ENCODE data around the gene MAK. TPM values are rescaled to one million over a fixed set of nuclear protein-coding genes. Genes with fewer than 3 reads are reported as not detected.

MAK gene
- total RNA-seq, 2 experiments from 2014 or later: 0.05 TPM; not detected in 1

DNA sequence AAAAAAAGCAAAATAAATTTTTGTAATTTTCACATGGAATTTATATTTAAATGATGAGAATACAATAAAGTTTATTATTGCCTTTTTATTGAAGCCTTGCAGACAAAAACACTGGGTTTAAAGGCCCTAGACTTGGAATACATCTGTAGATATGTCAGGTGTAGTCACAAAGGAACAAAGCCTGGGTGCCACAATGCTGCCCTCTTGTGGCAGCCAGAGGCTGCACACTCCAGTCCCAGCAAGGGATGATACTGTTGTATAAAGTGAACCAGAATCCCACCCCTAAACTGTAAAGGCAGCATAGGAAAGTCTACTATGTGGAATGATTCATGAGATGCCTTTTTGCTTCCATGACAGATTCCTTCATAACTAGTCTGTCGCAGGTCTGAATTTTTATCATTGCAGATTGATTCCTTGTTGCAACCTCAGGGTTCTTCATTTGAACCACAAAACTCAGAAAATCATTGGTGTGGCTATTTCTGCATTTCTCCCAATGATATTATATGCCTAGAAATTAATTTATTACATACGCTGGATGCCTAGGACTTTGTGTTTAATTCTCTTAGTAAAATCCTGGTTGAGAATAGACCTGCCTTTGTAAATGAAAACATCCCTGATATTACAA lies 37.0 kb downstream of the MAK start:
- Mint-ChIP-seq H3K9me3 (ENCODE audit: insufficient read depth) (no peaks in the 10 kb centered on the region), H3K4me3 (no peak overlapping the region), H3K4me1 (ENCODE audit: low read depth) (no peaks in the 10 kb centered on the region), H3K27me3 (ENCODE audit: low read depth) (no peaks in the 10 kb centered on the region), H3K36me3 (ENCODE audit: low read depth) (no peaks in the 10 kb centered on the region), H3K27ac (no peak overlapping the region)
- ATAC-seq (peak; percentile 95), DNase-seq (peak; percentile 76)
- CTCF ChIA-PET: interaction anchor here (0.7 to 3.5 kb wide), 28 partner anchors 10 to 694 kb away, joined by 3 to 59 read pairs (median 4); no protein-coding TSS in a partner anchor
- POLR2A ChIA-PET: no interaction called here

DNA sequence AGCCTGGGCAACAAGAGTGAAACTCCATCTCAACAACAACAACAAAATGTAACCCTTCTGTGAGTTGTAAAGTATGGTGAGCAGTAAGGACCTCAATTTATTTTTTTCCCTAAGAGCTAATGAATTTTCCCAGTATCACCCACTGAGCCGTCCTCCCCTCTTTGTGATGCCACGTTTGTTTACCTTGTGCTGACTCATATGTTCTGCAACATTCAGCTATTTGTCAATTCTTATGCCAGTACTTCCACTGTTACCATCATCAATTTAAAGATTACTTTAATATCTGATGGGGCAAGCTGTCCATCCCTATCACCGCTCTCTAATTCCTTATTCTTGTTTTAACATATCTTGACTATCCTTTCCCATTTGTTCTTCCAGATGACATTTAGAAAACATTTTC lies 37.5 kb downstream of the MAK start:
- no peak for DNase-seq
- Mint-ChIP-seq H3K9me3 (ENCODE audit: insufficient read depth) (no peaks in the 10 kb centered on the region), H3K4me3 (no peak overlapping the region), H3K27ac (no peak overlapping the region), H3K4me1 (ENCODE audit: low read depth) (no peaks in the 10 kb centered on the region), H3K36me3 (ENCODE audit: low read depth) (no peaks in the 10 kb centered on the region), H3K27me3 (ENCODE audit: low read depth) (no peaks in the 10 kb centered on the region)
- CTCF ChIA-PET: interaction anchor here (0.7 to 3.5 kb wide), 11 partner anchors 18 to 336 kb away, joined by 3 to 59 read pairs (median 4); partner anchors contain the start of genes C6orf52 and PAK1IP1
- POLR2A ChIA-PET: no interaction called here
- no peak for ATAC-seq

DNA sequence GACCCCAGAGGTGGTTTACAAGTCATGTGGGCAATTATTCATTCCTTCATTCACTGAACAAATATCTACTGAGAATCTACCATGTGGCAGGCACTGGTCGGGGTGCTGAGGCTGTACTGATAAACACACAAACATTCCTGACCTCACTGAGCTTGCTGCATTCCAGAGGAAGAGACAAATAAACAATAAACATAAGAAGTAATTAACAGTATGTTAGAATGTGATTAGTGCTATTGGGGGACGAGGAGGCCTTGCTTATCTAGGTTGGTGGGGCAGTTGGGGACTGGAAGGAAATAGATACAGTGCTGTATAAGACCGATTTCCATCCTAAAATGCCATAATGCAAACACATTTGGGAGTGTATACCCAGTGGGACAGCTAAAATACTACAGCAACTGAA lies 44.1 kb downstream of the MAK start:
- Mint-ChIP-seq H3K27me3 (ENCODE audit: low read depth) (no peaks in the 10 kb centered on the region), H3K9me3 (ENCODE audit: insufficient read depth) (no peaks in the 10 kb centered on the region), H3K4me3 (no peak overlapping the region), H3K27ac (no peak overlapping the region), H3K4me1 (ENCODE audit: low read depth) (no peaks in the 10 kb centered on the region), H3K36me3 (ENCODE audit: low read depth) (peaks cover 2% of the 10 kb centered on the region)
- DNase-seq (no peak), ATAC-seq (no peak)
- POLR2A ChIA-PET: interaction anchor here (1.5 kb wide), 1 partner anchor 9 kb away, joined by 5 read pairs; no protein-coding TSS in a partner anchor
- CTCF ChIA-PET: no interaction called here

DNA sequence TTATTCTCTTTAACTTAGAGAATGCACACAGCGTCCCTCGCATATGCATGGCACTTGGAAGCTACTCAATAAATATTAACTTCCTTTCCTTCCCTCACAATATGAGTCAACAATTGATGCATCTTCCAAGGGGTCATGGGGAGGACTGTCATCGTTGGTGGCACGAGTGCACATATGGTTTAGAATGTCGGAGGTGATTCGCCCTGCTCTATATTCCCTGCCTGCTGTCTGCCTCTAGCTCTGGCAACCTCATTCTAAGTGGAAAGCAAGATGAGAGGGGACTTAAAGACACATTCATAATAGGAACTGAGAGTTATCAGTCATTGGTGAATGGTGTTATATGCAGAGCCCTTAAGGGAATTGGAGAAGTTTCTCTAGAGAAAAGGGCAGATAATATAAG lies 44.6 kb downstream of the MAK start:
- Mint-ChIP-seq H3K27me3 (ENCODE audit: low read depth) (no peaks in the 10 kb centered on the region), H3K27ac (no peak overlapping the region), H3K4me3 (no peak overlapping the region), H3K9me3 (ENCODE audit: insufficient read depth) (no peaks in the 10 kb centered on the region), H3K4me1 (ENCODE audit: low read depth) (no peaks in the 10 kb centered on the region), H3K36me3 (ENCODE audit: low read depth) (peaks cover 2% of the 10 kb centered on the region)
- POLR2A ChIA-PET: interaction anchor here (1.5 kb wide), 1 partner anchor 9 kb away, joined by 5 read pairs; no protein-coding TSS in a partner anchor
- ATAC-seq (no peak), DNase-seq (no peak)
- CTCF ChIA-PET: no interaction called here

DNA sequence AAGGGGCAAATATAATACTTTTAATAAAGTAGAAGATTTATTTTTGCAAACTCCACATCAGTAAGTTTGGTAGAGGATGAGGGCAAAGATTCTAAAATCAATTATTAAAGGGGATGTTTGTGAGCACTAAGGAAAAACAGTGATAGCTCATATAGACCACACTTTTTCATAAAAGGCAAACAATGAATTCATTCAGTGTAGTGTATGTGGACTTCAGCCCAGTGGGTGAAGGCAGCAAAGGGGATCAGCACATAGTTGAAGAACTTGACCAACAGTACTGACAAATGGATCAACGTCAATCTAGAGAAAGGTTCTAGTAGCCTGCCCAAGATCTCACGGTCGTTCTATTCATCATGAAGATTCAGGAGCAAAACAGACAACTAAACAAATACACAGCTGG lies 45.3 kb downstream of the MAK start:
- Mint-ChIP-seq H3K4me3 (no peak overlapping the region), H3K27ac (no peak overlapping the region), H3K27me3 (ENCODE audit: low read depth) (no peaks in the 10 kb centered on the region), H3K9me3 (ENCODE audit: insufficient read depth) (no peaks in the 10 kb centered on the region), H3K4me1 (ENCODE audit: low read depth) (no peaks in the 10 kb centered on the region), H3K36me3 (ENCODE audit: low read depth) (peaks cover 2% of the 10 kb centered on the region)
- ChIA-PET POLR2A (no interaction called here), CTCF (interaction anchor here (1.0 kb wide), 1 partner anchor 314 kb away, joined by 3 read pairs; no protein-coding TSS in a partner anchor)
- ATAC-seq: no peak
- DNase-seq: no peak

DNA sequence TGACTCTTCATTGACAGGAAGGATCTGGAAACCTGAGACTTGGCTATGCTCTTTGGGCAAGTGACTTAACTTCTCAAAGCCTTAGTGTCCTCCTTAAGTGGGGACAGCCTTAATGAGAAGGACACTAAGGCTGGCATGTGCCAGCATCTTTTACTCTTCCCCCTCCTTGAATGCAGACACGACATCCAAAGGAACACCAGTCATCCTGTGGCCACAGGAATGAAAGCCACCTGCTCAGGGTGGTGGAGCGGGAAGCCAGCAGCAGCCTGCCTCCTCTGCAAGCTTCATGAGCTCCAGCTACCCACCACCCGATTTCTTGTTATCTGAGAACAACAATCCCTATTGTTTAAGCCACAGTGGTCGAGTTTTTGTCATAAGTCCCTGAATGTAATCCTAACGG lies 46.2 kb downstream of the MAK start:
- H3K4me3 Mint-ChIP-seq: no peak overlapping the region
- H3K27me3 Mint-ChIP-seq (ENCODE audit: low read depth): no peaks in the 10 kb centered on the region
- no peaks in the 10 kb centered on the region for H3K9me3 Mint-ChIP-seq (ENCODE audit: insufficient read depth)
- no peaks in the 10 kb centered on the region for H3K4me1 Mint-ChIP-seq (ENCODE audit: low read depth)
- peaks cover 2% of the 10 kb centered on the region for H3K36me3 Mint-ChIP-seq (ENCODE audit: low read depth)
- no peak overlapping the region for H3K27ac Mint-ChIP-seq
- ATAC-seq (no peak), DNase-seq (no peak)
- ChIA-PET CTCF (interaction anchor here (0.6 to 1.9 kb wide), 3 partner anchors 10 to 792 kb away, joined by 3 to 5 read pairs (median 3); no protein-coding TSS in a partner anchor), POLR2A (no interaction called here)

DNA sequence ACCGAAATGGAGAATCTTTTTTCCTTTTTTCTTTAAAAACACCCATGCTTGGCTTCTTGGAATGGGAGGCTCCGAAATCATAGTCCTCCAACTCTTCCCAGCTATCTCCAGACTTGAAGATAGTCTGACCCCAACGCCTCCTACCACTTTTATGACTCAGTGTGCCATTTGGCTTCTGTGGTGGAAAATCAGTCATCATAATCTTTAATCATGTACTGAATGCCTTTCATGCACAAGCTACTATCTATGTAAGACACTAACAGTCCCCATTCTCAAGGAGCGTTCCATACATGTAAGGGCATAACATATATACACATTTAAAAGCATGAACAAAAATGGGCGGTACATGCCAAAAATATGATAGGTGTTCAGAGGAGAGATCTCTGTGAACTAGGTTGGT lies 46.7 kb downstream of the MAK start:
- Mint-ChIP-seq H3K27me3 (ENCODE audit: low read depth) (no peaks in the 10 kb centered on the region), H3K9me3 (ENCODE audit: insufficient read depth) (no peaks in the 10 kb centered on the region), H3K4me1 (ENCODE audit: low read depth) (no peaks in the 10 kb centered on the region), H3K36me3 (ENCODE audit: low read depth) (peaks cover 2% of the 10 kb centered on the region), H3K27ac (no peak overlapping the region), H3K4me3 (no peak overlapping the region)
- ATAC-seq (no peak), DNase-seq (no peak)
- POLR2A ChIA-PET: no interaction called here
- CTCF ChIA-PET: interaction anchor here (1.9 kb wide), 1 partner anchor 10 kb away, joined by 5 read pairs; no protein-coding TSS in a partner anchor

DNA sequence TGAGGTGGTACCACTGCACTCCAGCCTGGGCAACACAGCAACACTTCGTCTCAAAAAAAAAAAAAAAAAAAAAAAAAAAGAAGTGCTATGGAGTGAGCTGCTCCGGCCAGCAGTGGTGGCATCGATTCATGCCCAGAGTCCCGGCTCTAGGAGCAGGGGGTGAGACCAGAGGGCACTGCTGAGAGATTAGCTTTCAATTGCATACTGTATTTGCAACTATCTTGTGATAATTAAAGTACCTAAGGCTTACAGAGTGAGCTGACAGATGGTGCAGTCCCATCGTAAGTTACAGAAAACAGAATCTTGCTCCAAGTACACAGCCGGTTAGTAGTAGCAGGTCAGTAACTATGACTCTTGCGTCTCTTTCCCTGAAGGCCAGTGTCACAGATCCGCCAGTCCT lies 59.3 kb downstream of the MAK start:
- CTCF ChIA-PET: no interaction called here
- H3K27me3 Mint-ChIP-seq (ENCODE audit: low read depth): no peaks in the 10 kb centered on the region
- no peak overlapping the region for H3K27ac Mint-ChIP-seq
- ATAC-seq (no peak), DNase-seq (no peak)
- POLR2A ChIA-PET: interaction anchor here (1.1 kb wide), 1 partner anchor 31 kb away, joined by 3 read pairs; the partner anchor contains the start of gene TMEM14B
- peaks cover 14% of the 10 kb centered on the region for H3K36me3 Mint-ChIP-seq (ENCODE audit: low read depth)
- H3K9me3 Mint-ChIP-seq (ENCODE audit: insufficient read depth): no peaks in the 10 kb centered on the region
- H3K4me3 Mint-ChIP-seq: no peak overlapping the region
- H3K4me1 Mint-ChIP-seq (ENCODE audit: low read depth): peaks cover 13% of the 10 kb centered on the region

DNA sequence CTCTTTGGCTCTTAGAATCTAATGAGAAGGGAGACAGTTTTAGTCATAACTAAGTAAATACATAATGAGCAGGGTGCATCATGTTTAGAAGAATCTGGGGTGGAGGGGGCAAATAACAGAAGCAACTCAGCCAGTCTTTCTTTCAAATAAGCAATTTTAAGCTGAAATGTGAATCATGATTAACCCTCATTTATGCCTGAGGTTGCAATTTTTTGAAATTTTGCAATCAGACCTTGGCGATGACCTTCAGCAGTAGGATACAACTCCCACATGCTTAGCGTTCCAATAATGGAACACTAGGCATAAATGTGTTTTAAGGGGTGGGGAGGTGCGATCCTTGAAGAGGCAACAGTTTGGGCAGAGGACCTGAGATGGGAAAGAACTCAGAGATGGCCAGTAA lies 60.1 kb downstream of the MAK start:
- ChIA-PET POLR2A (no interaction called here), CTCF (no interaction called here)
- DNase-seq (no peak), ATAC-seq (no peak)
- Mint-ChIP-seq H3K9me3 (ENCODE audit: insufficient read depth) (no peaks in the 10 kb centered on the region), H3K36me3 (ENCODE audit: low read depth) (peaks cover 12% of the 10 kb centered on the region), H3K4me1 (ENCODE audit: low read depth) (peaks cover 13% of the 10 kb centered on the region), H3K4me3 (no peak overlapping the region), H3K27ac (no peak overlapping the region), H3K27me3 (ENCODE audit: low read depth) (no peaks in the 10 kb centered on the region)

DNA sequence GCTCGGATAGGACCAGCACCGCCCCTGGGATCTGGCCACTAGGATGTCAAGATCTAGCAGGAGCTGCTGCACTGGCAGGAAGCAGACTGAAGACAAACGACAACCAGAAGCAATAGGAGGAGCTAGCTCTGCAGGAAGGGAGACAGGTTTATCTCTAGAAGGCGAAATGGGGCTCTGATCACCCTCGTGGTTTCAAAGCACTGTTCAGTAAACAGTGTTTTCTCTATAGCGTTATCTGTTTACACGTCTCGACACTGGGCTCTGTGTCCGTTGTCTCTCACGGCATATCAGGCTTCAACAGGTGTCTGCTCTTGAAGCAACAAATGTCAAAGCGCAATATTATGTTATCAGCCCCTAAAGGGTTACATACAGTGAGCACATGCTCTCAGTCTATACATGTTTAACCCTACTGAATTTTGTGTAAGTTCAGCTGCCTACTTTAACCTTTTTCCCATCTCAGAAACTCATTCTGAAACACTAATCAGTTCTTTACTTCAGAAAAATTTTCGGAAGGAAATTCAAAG lies 66.9 kb downstream of the MAK start:
- H3K27ac Mint-ChIP-seq: peak overlapping the region; percentile 11
- CTCF ChIA-PET: no interaction called here
- H3K27me3 Mint-ChIP-seq (ENCODE audit: low read depth): no peaks in the 10 kb centered on the region
- H3K4me1 Mint-ChIP-seq (ENCODE audit: low read depth): peaks cover 4% of the 10 kb centered on the region
- peaks cover 14% of the 10 kb centered on the region for H3K36me3 Mint-ChIP-seq (ENCODE audit: low read depth)
- ATAC-seq (no peak), DNase-seq (no peak)
- POLR2A ChIA-PET: no interaction called here
- H3K4me3 Mint-ChIP-seq: no peak overlapping the region
- H3K9me3 Mint-ChIP-seq (ENCODE audit: insufficient read depth): no peaks in the 10 kb centered on the region

DNA sequence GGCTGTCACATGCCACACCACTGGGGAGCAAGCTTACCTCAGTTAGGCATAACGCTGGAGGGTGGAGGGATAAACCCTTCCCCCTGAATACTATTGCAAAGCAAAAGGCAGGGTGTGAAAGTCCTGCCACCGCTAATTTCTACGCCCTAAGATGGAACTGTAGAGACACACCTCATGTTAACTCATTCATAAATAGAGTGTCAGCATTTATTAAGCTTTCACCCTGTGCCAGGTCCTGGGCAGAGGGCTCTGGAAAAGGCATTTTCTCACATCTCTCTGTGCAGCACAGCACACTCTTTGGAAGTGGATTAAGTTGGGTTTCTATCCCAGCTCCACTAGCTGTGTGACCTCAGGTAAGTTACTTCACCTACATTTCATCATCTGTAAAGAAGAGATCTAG lies 68.9 kb downstream of the MAK start:
- Mint-ChIP-seq H3K36me3 (ENCODE audit: low read depth) (peaks cover 8% of the 10 kb centered on the region), H3K27ac (no peak overlapping the region), H3K9me3 (ENCODE audit: insufficient read depth) (no peaks in the 10 kb centered on the region), H3K27me3 (ENCODE audit: low read depth) (no peaks in the 10 kb centered on the region), H3K4me1 (ENCODE audit: low read depth) (no peaks in the 10 kb centered on the region), H3K4me3 (no peak overlapping the region)
- POLR2A ChIA-PET: interaction anchor here (0.6 kb wide), 1 partner anchor 157 kb away, joined by 4 read pairs; no protein-coding TSS in a partner anchor
- DNase-seq (no peak), ATAC-seq (no peak)
- CTCF ChIA-PET: interaction anchor here (0.7 to 1.7 kb wide), 2 partner anchors 258 to 291 kb away, joined by 3 to 4 read pairs; no protein-coding TSS in a partner anchor

DNA sequence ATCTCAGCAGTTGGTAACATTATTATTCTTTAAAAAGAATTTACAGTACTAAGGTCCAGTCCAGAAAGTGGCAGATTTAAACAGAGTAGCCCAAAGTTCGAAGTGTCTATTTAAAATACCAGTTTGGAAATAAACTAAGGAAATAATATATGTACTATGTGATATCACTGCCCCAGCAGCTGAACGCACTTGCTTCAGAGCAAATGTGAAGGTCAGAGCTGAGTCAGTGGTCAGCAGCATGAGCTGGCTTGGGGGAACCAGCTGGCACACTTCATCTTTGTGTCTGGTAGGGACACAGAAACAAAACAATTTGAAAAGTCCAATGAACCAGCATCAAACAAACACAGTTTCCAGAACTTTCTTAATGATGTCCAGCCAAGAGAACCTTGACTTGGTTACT lies 75.3 kb downstream of the MAK start:
- no peak for ATAC-seq
- Mint-ChIP-seq H3K27ac (no peak overlapping the region), H3K4me3 (no peak overlapping the region), H3K36me3 (ENCODE audit: low read depth) (peaks cover 32% of the 10 kb centered on the region), H3K9me3 (ENCODE audit: insufficient read depth) (no peaks in the 10 kb centered on the region), H3K4me1 (ENCODE audit: low read depth) (peaks cover 5% of the 10 kb centered on the region), H3K27me3 (ENCODE audit: low read depth) (no peaks in the 10 kb centered on the region)
- POLR2A ChIA-PET: no interaction called here
- no peak for DNase-seq
- CTCF ChIA-PET: no interaction called here
